Kidney tubule cell (primary cell): ENCODE results near the gene GMDS.

Experiments
- DNase-seq: peaks from one replicate; pipeline ENCODE4 v3.0.0-alpha.2; 2018; ENCODE audit warnings: low spot score

Gene GMDS

GRCh38 chr6:1587546-1587945 lies 657.9 kb downstream of the GMDS start:
- no peak for DNase-seq

- DNase-seq: no peak
These were observed 658.4 kb downstream of the GMDS start for GRCh38 chr6:1586861-1587450.

GRCh38 chr6:1586256-1586655 lies 659.1 kb downstream of the GMDS start:
- no peak for DNase-seq

- no peak for DNase-seq
These were observed 659.7 kb downstream of the GMDS start for GRCh38 chr6:1585669-1586049.

GRCh38 chr6:1584996-1585668 lies 660.3 kb downstream of the GMDS start:
- DNase-seq: no peak

GRCh38 chr6:1584146-1584545 lies 661.3 kb downstream of the GMDS start:
- DNase-seq: no peak

GRCh38 chr6:1581120-1581991 lies 664.0 kb downstream of the GMDS start:
- DNase-seq: no peak

GRCh38 chr6:1580585-1580984 lies 664.8 kb downstream of the GMDS start:
- no peak for DNase-seq

- no peak for DNase-seq
These were observed 665.3 kb downstream of the GMDS start for GRCh38 chr6:1580109-1580508.

- no peak for DNase-seq
These were observed 666.3 kb downstream of the GMDS start for GRCh38 chr6:1579096-1579495.

GRCh38 chr6:1577896-1578745 lies 667.3 kb downstream of the GMDS start:
- peak; percentile 10 for DNase-seq

- DNase-seq: no peak
These were observed 668.2 kb downstream of the GMDS start for GRCh38 chr6:1577146-1577680.

- no peak for DNase-seq
These were observed 668.7 kb downstream of the GMDS start for GRCh38 chr6:1576711-1577110.

GRCh38 chr6:1576166-1576565 lies 669.2 kb downstream of the GMDS start:
- DNase-seq: no peak

- DNase-seq: no peak
These were observed 670.0 kb downstream of the GMDS start for GRCh38 chr6:1575210-1576041.

- DNase-seq: no peak
These were observed 670.6 kb downstream of the GMDS start for GRCh38 chr6:1574890-1575209.

GRCh38 chr6:1574083-1574761 lies 671.2 kb downstream of the GMDS start:
- no peak for DNase-seq
